Erythroblast (primary cell): Measurements from ENCODE around the gene SMARCA5.

Experiments
- GATA1 ChIP-seq: IDR thresholded peaks from 2 replicates; pipeline ENCODE4 v1.6.1; 2011; ENCODE audit warnings: low read depth, mild to moderate bottlenecking, control low read depth, low read length, moderate library complexity
- POLR2A ChIP-seq: IDR thresholded peaks from 2 replicates; pipeline ENCODE4 v1.6.1; 2011; ENCODE audit warnings: mild to moderate bottlenecking, low read length

- TF ChIP-seq POLR2A (no peak), GATA1 (no peak)
Observed at GRCh38 chr4:143473334-143474126, 40.0 kb upstream of the SMARCA5 start.
